ENCODE data around the gene NBEAL2. TPM values are rescaled to one million over a fixed set of nuclear protein-coding genes. Genes with fewer than 3 reads are reported as not detected.
"Not testable (repeated sequence)": the region's sequence is repeated elsewhere in the genome, so short reads cannot be mapped to it uniquely, and the experiment has no call there.

NBEAL2 gene
- total RNA-seq, 1 experiment from 2014 or later: 2.0 TPM

DNA sequence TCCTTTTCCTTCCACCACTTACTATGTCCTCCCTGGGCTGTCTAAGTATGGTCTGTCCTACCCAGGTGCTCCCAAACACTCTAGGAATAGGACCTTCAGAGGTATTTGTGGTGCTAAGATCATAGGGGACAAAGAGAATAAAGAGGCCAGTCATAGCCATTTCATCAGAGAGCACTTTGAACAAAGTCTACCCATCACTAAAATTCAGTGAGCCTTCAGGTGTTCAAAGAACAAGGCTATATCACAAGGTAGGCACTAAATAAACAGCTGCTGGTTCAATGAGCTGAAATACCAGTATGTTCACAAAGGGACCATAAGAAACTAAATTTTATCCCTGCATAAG lies 38.8 kb downstream of the NBEAL2 start:
- Histone ChIP-seq H3K4me1 (replicated peaks) (peaks cover 34% of the 10 kb centered on the region), H3K27ac (no peak overlapping the region), H3K9me3 (replicated peaks) (no peaks in the 10 kb centered on the region), H3K36me3 (peaks cover 65% of the 10 kb centered on the region), H3K4me3 (no peak overlapping the region), H3K27me3 (replicated peaks) (no peaks in the 10 kb centered on the region)
- no peak for DNase-seq (ENCODE audit: low read depth in 1 of 2, low spot score in 2 of 2)

DNA sequence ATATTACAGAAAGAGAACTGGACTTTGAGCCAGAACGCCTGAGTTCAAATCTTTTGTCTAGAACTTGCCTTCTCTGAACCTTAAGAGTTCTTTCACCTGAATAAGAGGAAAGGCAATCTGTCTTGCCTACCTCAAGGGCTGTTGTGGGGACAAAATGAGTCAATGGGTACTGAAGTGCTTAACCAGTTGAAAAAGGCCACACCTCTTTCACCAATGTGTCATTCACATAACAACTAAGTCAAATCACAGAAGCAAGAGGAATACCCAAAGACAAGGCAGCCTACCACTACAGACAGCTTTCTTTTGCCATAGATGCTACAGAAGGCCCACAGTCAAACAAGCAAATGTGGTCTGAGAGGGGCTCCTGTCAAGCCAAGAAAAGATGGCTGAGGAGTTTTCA lies 39.7 kb downstream of the NBEAL2 start:
- H3K4me3 ChIP-seq: no peak overlapping the region
- no peaks in the 10 kb centered on the region for H3K27me3 ChIP-seq (replicated peaks)
- H3K9me3 ChIP-seq (replicated peaks): no peaks in the 10 kb centered on the region
- H3K36me3 ChIP-seq: peaks cover 61% of the 10 kb centered on the region
- no peak for DNase-seq (ENCODE audit: low read depth in 1 of 2, low spot score in 2 of 2)
- peaks cover 34% of the 10 kb centered on the region for H3K4me1 ChIP-seq (replicated peaks)
- no peak overlapping the region for H3K27ac ChIP-seq

DNA sequence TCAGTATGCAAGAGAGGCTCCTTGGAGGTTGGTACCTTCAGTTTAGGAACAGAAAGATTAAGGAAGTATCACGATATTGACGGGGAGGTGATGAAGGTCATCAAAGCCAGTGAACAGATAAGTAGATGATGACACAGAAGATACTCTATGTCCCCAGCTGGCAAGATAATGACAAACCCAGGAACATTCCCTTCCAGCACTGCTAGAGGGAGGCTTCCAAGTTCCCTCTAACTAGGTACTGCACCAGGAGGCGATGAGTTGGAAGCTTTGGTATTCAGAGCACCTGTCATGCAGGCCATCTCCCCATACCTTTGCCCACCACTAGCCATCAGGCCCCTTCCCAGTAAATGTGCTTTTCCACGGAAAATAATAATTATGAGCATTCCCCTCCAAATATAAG lies 40.8 kb downstream of the NBEAL2 start:
- H3K4me3 ChIP-seq: no peak overlapping the region
- H3K27me3 ChIP-seq (replicated peaks): no peaks in the 10 kb centered on the region
- H3K36me3 ChIP-seq: peaks cover 55% of the 10 kb centered on the region
- H3K27ac ChIP-seq: no peak overlapping the region
- H3K9me3 ChIP-seq (replicated peaks): no peaks in the 10 kb centered on the region
- peaks cover 34% of the 10 kb centered on the region for H3K4me1 ChIP-seq (replicated peaks)
- no peak for DNase-seq (ENCODE audit: low read depth in 1 of 2, low spot score in 2 of 2)

DNA sequence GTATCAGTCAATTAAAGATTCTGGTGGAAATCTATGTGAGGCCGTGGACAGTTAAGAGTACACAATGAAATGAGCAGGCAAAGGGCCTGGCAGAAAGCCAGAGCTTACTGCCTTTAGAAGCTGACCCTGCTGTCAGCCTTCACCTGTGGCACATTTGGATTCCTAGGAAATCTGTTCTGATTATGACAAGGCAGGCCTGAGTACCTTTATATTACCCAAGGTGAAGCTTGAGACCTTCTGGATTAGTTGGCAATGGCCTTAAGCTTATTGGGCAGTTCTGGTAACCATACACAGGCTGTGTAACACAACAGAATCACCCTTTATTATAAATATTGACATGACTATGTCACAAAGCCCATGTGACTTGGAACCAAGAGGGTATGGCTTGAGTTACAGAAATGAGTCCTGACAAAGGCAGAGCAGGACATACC lies 43.2 kb downstream of the NBEAL2 start:
- Histone ChIP-seq H3K9me3 (replicated peaks) (no peaks in the 10 kb centered on the region), H3K27ac (no peak overlapping the region), H3K27me3 (replicated peaks) (no peaks in the 10 kb centered on the region), H3K36me3 (peaks cover 37% of the 10 kb centered on the region), H3K4me1 (replicated peaks) (peaks cover 17% of the 10 kb centered on the region), H3K4me3 (no peak overlapping the region)
- DNase-seq (ENCODE audit: low read depth in 1 of 2, low spot score in 2 of 2): no peak

DNA sequence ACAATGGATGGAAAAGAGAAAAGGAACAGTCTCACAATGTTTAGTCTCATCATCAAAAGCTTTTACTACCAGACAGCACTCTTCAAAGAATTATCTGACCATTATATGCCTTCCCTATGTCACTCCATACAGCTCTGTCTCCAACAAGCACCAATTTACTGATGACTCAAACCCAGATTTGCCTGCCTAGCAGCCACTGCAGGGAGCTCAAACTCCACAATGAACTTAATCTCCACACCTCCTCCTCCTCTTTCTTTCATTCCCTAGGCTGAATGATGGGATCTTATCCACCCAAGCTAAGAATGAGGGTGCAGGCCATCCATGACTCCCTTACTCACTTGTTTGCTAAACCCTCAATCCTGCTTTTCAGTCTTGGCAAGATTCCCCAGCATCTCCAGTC lies 45.5 kb downstream of the NBEAL2 start:
- no peak for DNase-seq (ENCODE audit: low read depth in 1 of 2, low spot score in 2 of 2)
- Histone ChIP-seq H3K27ac (no peak overlapping the region), H3K4me1 (replicated peaks) (0 out of 2 replicates have a peak, but pooled peaks cover 5% of the 10 kb centered on the region), H3K9me3 (replicated peaks) (no peaks in the 10 kb centered on the region), H3K27me3 (replicated peaks) (no peaks in the 10 kb centered on the region), H3K4me3 (no peak overlapping the region), H3K36me3 (peaks cover 25% of the 10 kb centered on the region)

DNA sequence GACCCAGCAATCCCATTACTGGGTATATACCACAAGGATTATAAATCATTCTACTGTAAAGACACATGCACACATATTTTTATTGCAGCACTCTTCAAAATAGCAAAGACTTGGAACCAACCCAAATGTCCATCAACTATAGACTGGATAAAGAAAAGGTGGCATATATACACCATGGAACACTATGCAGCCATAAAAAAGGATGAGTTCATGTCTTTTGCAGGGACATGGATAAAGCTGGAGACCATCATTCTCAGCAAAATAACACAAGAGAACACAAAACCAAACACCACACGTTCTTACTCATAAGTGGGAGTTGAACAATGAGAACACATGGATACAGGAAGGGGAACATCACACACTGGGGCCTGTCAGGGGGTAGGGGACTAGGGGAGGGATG lies 47.0 kb downstream of the NBEAL2 start:
- H3K27me3 ChIP-seq (replicated peaks); H3K4me3 ChIP-seq; H3K27ac ChIP-seq; DNase-seq (ENCODE audit: low read depth in 1 of 2, low spot score in 2 of 2); H3K4me1 ChIP-seq (replicated peaks); H3K9me3 ChIP-seq (replicated peaks): not testable (repeated sequence)
- H3K36me3 ChIP-seq: peaks cover 21% of the 10 kb centered on the region

DNA sequence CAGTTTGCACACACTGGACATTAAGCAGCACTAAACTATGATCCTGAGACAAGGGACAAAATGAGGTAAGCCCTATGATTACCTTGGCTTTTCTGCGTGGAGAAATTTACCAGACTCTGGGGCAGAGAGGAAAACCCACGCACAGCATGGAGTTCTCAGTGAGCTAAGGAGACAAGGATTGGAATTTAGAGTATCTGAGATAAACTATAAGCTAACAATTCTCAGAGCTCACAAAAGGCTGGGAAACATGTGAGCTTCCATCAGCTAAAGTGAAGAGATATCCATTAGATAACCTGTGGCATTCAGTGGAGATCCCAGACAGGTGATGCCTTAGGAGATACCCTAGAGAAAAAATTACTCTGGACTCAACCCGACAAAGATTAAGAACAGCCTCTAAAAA lies 48.7 kb downstream of the NBEAL2 start:
- H3K27me3 ChIP-seq (replicated peaks): no peaks in the 10 kb centered on the region
- peaks cover 15% of the 10 kb centered on the region for H3K36me3 ChIP-seq
- H3K4me1 ChIP-seq (replicated peaks): no peaks in the 10 kb centered on the region
- H3K4me3 ChIP-seq: no peak overlapping the region
- no peaks in the 10 kb centered on the region for H3K9me3 ChIP-seq (replicated peaks)
- DNase-seq (ENCODE audit: low read depth in 1 of 2, low spot score in 2 of 2): no peak
- no peak overlapping the region for H3K27ac ChIP-seq

DNA sequence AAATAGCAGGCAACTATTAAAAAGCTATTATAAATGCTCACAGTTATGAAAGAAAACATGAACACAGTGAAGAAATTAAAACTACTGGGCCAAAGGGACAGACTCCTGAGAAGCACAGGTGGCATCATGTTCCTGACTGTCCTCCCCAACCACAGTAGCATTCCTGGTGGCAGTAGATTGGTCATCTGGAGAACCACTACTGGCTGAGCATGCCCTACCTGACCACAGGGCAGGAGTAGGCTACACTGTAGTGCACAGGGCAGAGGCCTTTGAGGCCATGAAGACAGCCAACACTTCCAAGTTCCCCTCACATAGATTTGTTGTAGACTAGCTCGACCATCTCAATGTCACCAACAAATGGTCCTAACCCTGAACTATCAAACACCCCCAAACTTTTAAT lies 49.2 kb downstream of the NBEAL2 start:
- no peak for DNase-seq (ENCODE audit: low read depth in 1 of 2, low spot score in 2 of 2)
- H3K36me3 ChIP-seq: peaks cover 15% of the 10 kb centered on the region
- no peak overlapping the region for H3K4me3 ChIP-seq
- H3K4me1 ChIP-seq (replicated peaks): no peaks in the 10 kb centered on the region
- no peaks in the 10 kb centered on the region for H3K27me3 ChIP-seq (replicated peaks)
- no peak overlapping the region for H3K27ac ChIP-seq
- H3K9me3 ChIP-seq (replicated peaks): no peaks in the 10 kb centered on the region

DNA sequence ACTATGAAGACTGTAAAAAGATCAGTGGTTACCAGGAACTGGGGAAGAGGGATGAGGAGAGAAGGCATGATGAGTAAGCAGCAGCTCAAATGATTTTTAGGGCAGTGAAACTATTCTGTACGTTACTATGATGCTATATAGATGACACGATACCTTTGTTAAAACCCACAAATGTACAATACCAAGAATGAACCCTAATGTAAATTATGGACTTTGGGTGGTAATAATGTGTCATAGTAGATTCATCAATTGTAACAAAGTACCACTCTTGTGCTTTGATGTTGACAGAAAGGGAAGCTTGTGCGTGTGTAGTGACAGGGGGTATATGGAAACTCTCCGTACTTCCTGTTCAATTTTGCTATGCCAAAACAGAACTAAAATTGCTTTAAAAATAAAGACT lies 51.6 kb downstream of the NBEAL2 start:
- H3K9me3 ChIP-seq (replicated peaks); H3K4me1 ChIP-seq (replicated peaks); H3K27ac ChIP-seq; DNase-seq (ENCODE audit: low read depth in 1 of 2, low spot score in 2 of 2); H3K4me3 ChIP-seq; H3K27me3 ChIP-seq (replicated peaks): not testable (repeated sequence)
- H3K36me3 ChIP-seq: peaks cover 38% of the 10 kb centered on the region

DNA sequence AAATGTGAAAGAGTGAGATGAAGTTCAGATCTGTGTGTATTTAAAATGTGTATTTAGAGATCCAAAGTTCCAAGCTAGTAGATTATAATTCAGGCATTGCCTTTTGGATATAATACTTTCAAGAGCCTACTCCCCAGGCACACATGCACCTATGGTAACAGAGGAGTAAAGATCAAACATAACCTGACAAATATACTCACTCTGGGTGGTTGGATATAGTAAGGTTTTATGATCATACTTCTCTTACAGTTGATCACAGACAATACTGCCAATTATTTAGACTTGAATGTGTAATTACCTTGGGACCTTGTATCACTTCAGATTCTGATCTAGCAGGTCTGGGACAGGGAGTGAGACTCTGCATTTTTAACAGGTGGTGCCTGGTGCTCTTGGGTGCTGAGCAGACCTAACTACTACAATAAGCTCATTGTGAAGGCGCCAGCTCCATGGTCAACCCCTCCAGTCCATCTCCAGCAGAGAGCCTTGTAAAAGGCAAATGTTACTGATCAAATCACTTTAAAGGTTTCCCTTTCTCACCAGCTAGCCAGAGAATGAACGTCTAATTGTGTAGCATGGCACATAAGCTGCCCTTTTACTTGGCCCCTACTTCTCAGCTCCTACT lies 55.5 kb downstream of the NBEAL2 start:
- peaks cover 4% of the 10 kb centered on the region; the same call in 1 of the 2 replicates for H3K4me1 ChIP-seq (replicated peaks)
- no peak overlapping the region for H3K4me3 ChIP-seq
- no peak for DNase-seq (ENCODE audit: low read depth in 1 of 2, low spot score in 2 of 2)
- no peaks in the 10 kb centered on the region for H3K9me3 ChIP-seq (replicated peaks)
- H3K27ac ChIP-seq: no peak overlapping the region
- peaks cover 54% of the 10 kb centered on the region for H3K36me3 ChIP-seq
- H3K27me3 ChIP-seq (replicated peaks): no peaks in the 10 kb centered on the region

DNA sequence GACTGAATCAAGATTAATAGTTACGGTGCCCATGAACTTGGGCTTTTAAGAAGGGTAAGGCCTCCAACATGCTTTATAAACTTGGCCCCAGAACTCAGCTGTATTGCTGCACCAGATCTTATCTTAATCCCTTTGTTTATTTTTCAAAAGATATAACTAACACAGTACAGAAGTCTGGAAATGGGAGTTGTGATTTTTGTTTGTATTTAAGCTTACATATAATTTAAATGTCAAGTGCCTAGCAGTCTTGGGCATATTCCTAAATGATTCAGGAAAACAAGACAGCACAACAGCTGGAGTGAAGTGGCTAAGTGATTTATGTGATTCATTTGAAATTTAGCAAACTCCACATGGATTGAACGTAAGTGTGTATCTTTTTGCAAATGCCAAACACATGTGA lies 56.2 kb downstream of the NBEAL2 start:
- no peak overlapping the region for H3K4me3 ChIP-seq
- H3K9me3 ChIP-seq (replicated peaks): no peaks in the 10 kb centered on the region
- H3K36me3 ChIP-seq: peaks cover 55% of the 10 kb centered on the region
- DNase-seq (ENCODE audit: low read depth in 1 of 2, low spot score in 2 of 2): no peak
- H3K4me1 ChIP-seq (replicated peaks): peaks cover 4% of the 10 kb centered on the region; the same call in 1 of the 2 replicates
- H3K27ac ChIP-seq: no peak overlapping the region
- no peaks in the 10 kb centered on the region for H3K27me3 ChIP-seq (replicated peaks)

DNA sequence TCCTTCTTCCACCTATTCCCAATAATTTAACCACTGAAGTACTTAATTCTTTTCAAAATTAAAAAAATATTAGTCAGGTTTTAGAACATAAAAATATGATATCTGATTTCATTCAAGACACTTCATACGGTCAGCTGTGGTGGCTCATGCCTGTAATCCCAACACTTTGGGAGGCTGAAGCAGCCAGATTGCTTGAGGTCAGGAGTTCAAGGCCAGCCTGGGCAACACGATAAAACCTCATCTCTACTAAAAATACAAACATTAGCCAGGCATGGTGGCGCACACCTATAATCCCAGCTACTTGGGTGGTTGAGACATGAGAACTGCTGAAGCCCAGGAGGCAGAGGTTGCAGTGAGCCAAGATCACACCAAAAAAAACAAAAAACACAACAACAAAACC lies 56.7 kb downstream of the NBEAL2 start:
- H3K27me3 ChIP-seq (replicated peaks): no peaks in the 10 kb centered on the region
- H3K4me1 ChIP-seq (replicated peaks): peaks cover 4% of the 10 kb centered on the region; the same call in 1 of the 2 replicates
- no peak overlapping the region for H3K4me3 ChIP-seq
- H3K36me3 ChIP-seq: peaks cover 60% of the 10 kb centered on the region
- DNase-seq (ENCODE audit: low read depth in 1 of 2, low spot score in 2 of 2): no peak
- H3K27ac ChIP-seq: no peak overlapping the region
- no peaks in the 10 kb centered on the region for H3K9me3 ChIP-seq (replicated peaks)

DNA sequence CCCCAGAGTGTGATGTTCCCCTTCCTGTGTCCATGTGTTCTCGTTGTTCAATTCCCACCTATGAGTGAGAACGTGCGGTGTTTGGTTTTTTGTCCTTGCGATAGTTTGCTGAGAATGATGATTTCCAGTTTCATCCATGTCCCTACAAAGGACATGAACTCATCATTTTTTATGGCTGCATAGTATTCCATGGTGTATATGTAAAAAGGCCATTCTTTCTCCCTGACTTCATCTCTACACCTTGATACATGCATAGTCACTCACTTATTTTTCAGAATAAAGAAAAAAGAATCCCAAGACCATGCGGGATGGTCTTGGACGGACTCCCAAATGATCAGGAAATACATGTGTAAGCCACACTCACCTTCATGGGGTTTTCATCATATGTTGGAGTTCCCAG lies 57.8 kb downstream of the NBEAL2 start:
- DNase-seq (ENCODE audit: low read depth in 1 of 2, low spot score in 2 of 2); H3K27ac ChIP-seq: not testable (repeated sequence)
- peaks cover 63% of the 10 kb centered on the region for H3K36me3 ChIP-seq

DNA sequence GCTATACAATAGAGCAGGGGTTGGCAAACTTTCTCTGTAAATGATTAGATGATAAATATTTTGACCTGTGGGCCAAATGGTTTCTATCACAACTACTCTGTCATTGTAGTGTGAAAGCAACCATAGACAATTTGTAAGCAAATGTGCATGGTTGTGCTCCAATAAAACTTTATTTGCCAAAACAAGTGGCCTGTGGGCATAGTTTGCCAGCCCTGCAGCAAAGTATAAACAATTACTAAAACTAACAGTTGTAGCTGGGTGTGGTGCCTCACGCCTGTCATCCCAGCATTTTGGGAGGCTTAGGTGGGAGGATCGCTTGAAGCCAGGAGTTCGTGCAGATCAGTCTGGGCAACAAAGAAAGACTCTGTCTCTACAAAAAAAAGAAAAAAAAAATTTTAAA lies 61.6 kb downstream of the NBEAL2 start:
- Histone ChIP-seq H3K27me3 (replicated peaks) (no peaks in the 10 kb centered on the region), H3K9me3 (replicated peaks) (no peaks in the 10 kb centered on the region), H3K4me1 (replicated peaks) (peaks cover 4% of the 10 kb centered on the region; the same call in 1 of the 2 replicates), H3K27ac (no peak overlapping the region), H3K36me3 (peaks cover 63% of the 10 kb centered on the region), H3K4me3 (no peak overlapping the region)
- no peak for DNase-seq (ENCODE audit: low read depth in 1 of 2, low spot score in 2 of 2)

More for the DNA sequence above, 57.8 kb downstream of the NBEAL2 start:
- H3K4me1 ChIP-seq (replicated peaks); H3K27me3 ChIP-seq (replicated peaks); H3K9me3 ChIP-seq (replicated peaks); H3K4me3 ChIP-seq: not testable (repeated sequence)

DNA sequence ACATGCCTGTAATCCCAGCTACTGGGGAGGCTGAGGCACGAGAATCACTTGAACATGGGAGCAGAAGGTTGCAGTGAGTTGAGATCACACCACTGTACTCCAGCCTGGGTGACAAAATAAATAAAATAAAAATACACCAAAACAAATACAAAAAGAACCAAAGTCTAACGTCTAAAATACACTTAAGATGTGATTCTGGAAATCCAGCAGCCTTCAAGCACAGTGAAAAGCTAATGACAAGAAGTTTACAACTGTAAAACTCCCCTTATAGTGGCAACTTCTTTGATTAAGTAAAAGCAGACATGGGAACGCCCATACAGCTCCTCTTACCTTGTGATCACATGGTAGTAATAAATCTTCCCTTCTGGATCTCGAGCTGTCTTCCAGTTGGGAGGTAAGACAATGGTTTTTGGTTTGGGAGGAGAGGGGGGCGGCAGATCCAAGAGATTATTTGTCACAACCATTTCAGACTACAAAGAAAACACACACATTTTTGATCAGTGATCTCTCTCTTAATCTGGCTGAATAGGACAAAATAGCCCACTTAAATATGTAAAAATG lies 62.8 kb downstream of the NBEAL2 start:
- DNase-seq (ENCODE audit: low read depth in 1 of 2, low spot score in 2 of 2): no peak
- Histone ChIP-seq H3K36me3 (peaks cover 56% of the 10 kb centered on the region), H3K4me3 (no peak overlapping the region), H3K4me1 (replicated peaks) (no peaks in the 10 kb centered on the region), H3K9me3 (replicated peaks) (no peaks in the 10 kb centered on the region), H3K27me3 (replicated peaks) (no peaks in the 10 kb centered on the region), H3K27ac (no peak overlapping the region)

Data from SJSA1 (cell line).